LNCAP (cell line): ENCODE measurements around the gene RHPN2.

Experiments
- CTCF ChIP-seq: fragments of 450-650 bp; IDR thresholded peaks from 2 replicates; pipeline ENCODE4 v1.5.1; 2017; ENCODE audit warnings: mild to moderate bottlenecking

Gene RHPN2

DNA sequence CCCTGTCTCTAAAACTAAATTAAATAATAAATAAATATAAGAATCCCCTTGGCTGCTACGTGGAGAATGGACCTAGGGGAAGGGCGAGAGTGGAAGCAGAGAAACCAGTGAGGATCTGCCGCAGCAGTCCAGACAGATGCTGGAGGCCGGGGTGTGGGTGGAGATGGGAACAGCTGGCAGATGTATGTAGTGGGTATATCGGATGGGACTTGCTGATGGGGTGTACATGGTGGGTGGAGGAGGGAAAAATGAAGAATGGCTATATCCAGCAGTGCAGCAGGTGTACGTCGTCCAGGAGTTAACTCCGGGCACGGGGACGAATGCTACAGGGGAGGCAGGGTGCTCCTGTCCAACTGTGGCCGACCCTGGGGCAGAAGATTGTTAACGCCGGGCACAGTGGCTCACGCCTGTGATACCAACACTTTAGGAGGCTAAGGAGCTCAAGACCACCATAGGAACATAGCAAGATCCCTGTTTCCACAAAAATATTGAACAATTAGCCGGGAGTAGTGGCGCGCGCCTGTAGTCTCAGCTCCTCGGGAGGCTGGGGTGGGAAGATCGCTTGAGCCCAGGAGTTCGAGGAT lies 93.6 kb downstream of the RHPN2 start:
- no peak for TF ChIP-seq CTCF

DNA sequence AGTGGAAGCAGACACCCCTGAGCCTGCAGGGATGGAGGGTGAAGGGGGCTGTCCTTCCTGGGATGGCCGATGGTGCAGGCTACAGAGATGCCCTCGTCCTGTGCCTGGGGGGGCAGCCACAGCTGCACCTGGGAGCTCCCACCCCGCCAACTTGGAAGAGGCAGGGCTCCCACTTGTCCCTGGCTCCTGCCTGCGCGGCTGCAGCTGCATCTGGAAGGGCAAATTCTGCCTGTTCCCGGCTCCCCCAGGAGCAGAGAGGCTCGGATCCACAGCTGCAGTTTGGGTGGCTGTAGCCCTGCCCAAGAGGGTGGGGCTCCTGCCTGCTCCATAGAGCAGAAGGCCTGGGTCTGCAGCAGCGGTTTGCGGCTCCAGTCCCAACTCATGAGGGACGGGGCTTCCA lies 95.1 kb downstream of the RHPN2 start:
- TF ChIP-seq CTCF = no peak

DNA sequence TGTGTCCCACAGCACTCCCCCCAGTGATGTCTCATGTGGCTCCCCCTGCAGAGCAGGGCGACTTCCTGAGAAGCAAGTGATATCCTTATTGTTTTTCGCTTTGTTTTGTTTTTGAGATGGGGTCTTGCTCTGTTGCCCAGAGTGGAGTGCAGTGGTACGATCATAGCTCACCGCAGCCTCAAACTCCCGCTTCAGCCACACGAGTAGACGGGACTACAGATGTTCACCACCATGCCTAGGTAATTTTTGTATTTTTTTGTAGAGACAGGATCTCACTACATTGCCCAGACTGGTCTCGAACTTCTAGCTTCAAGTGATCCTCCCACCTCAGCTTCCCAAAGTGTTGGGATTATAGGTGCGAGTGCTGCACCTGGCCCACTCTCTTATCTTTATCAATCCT lies 97.9 kb downstream of the RHPN2 start:
- TF ChIP-seq CTCF = no peak

GRCh38 chr19:32945260-32945659 lies 119.4 kb downstream of the RHPN2 start:
- no peak for TF ChIP-seq CTCF

GRCh38 chr19:32936065-32936464 lies 128.6 kb downstream of the RHPN2 start:
- no peak for TF ChIP-seq CTCF

DNA sequence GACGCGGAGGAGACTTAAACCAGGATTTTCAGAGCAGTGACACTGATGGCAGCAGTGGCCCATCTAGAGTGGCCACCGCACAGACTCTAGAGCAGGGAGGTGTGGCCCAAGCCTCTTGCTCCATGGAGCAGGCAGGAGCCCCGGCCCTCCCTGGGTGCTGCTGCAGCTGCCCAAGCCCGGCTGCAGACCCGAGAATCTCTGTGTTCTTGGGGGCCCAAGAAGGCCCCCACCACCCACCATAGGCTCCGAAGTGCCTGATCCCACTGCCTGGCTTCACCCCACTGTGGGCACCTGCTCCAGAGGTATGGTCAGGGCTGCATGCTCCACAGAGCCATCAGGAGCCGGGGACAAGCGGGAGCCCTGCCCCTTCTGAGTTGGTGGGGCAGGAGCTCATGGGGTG lies 129.1 kb downstream of the RHPN2 start:
- no peak for TF ChIP-seq CTCF

DNA sequence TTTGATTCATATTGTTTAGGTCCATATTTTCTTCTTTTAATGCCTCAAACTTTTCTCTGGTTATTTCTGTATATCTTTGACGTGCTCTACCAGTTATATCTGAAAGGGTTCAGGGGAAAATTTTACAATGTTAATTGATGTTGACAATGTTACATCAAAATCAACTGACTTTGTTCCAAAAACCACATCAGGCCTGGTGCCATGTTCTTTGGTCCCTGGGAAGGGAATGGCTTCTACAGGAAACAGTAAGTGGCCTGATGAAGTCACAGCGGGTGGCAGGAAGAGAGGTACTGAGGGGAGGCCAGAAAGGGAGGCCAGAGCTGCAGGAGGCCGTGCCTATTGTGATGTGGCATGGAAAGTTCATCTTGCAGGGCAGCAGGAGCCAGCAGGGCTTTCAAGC lies 131.1 kb downstream of the RHPN2 start:
- TF ChIP-seq CTCF = no peak

- no peak for TF ChIP-seq CTCF
These were observed 134.1 kb downstream of the RHPN2 start for GRCh38 chr19:32930567-32930966.
